ENCODE data around the gene ZBTB20.

GRCh38 chr3:115164374-115165221, 17.5 kb upstream of the ZBTB20 start:
- TF ChIP-seq CTCF (IDR thresholded peaks at IDR 0.05; ENCODE audit: insufficient read depth, low read length) (no peak), POLR2AphosphoS5 (IDR thresholded peaks at IDR 0.05; ENCODE audit: low read depth) (no peak), SPI1 (IDR thresholded peaks at IDR 0.05; ENCODE audit: borderline replicate concordance, low read depth) (no peak), GABPA (IDR thresholded peaks at IDR 0.05; ENCODE audit: low read depth) (no peak)
